Central memory CD8-positive, alpha-beta T cell (primary cell): ENCODE measurements around the gene SPARC.
"Not testable (repeated sequence)": the region's sequence is repeated elsewhere in the genome, so short reads cannot be mapped to it uniquely, and the experiment has no call there.

Experiments used
- ATAC-seq: fragments of 150-1000 bp; cut with Tn5 transposase; replicated peaks from 2 replicates; pipeline ENCODE4 v1.10.0; 2022; ENCODE audit warnings: mild to moderate bottlenecking, moderate FRiP score, moderate number of reproducible peaks; ENCODE audit not compliant: poor library complexity, severe bottlenecking; ENCODE audit errors: extremely low read depth
- DNase-seq, 2 donors: peaks; one replicate each; pipeline ENCODE4 v3.0.0; 2021; ENCODE audit warnings: low spot score in 2 of 2
- H3K27ac Mint-ChIP-seq: one replicate; pipeline ENCODE4 v1.8.0; 2022; ENCODE audit warnings: low read depth, mild to moderate bottlenecking, moderate library complexity, mixed read lengths
- H3K27me3 Mint-ChIP-seq: one replicate; pipeline ENCODE4 v1.8.0; 2022; ENCODE audit warnings: mixed read lengths
- H3K36me3 Mint-ChIP-seq: one replicate; pipeline ENCODE4 v1.8.0; 2022; ENCODE audit warnings: mild to moderate bottlenecking, moderate library complexity, mixed read lengths; ENCODE audit not compliant: insufficient read depth
- H3K4me1 Mint-ChIP-seq: one replicate; pipeline ENCODE4 v1.8.0; 2022; ENCODE audit warnings: mixed read lengths
- H3K4me3 Mint-ChIP-seq: one replicate; pipeline ENCODE4 v1.8.0; 2022; ENCODE audit warnings: mild to moderate bottlenecking, moderate library complexity, mixed read lengths
- H3K9me3 Mint-ChIP-seq: one replicate; pipeline ENCODE4 v1.8.0; 2022; ENCODE audit warnings: mixed read lengths

Gene SPARC, protein sequence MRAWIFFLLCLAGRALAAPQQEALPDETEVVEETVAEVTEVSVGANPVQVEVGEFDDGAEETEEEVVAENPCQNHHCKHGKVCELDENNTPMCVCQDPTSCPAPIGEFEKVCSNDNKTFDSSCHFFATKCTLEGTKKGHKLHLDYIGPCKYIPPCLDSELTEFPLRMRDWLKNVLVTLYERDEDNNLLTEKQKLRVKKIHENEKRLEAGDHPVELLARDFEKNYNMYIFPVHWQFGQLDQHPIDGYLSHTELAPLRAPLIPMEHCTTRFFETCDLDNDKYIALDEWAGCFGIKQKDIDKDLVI

DNA sequence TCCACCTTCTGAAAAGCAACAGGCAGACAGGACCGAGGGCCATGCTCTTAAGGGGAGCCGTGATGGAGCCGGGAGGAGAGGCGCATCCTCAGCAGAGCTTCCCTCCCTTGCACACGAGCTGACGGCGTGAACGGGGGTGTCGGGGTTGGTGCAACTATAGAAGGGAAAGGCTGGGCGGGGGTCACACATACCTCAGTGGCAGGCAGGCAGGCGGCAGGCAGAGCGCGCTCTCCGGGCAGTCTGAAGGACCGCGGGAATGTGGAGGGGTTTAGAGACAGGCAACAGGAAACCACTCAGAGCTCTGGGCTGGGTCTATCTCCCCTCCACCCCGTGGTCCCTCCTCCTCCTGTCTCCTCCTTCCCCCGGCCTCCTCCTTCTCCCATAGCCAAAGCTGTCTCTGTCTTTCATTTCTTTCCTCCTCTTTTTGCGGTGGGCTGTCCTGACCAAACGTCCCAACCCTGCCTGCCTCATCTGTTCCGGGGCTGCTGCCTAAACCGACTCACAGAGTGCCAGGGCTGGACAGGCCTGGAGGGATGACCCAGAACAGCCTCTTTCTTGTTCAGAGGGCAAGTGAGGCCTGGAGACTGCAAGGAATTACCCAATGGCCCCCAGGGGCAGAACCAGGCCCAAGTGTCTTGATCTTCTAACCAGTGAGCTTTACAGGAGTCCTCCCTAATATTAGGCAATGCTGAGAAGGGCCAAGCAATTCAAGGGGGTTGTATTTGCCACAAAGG is at the start of gene SPARC:
TSS of gene SPARC (minus strand) at position 242 of the 734 bp plus-strand sequence. CDS start 10,727 bp downstream, outside the sequence.
- DNase-seq (no peak), ATAC-seq (no peak)
- Mint-ChIP-seq H3K4me1 (peaks cover 11% of the 10 kb centered on the region), H3K36me3 (no peaks in the 10 kb centered on the region), H3K27me3 (peaks cover 62% of the 10 kb centered on the region), H3K9me3 (no peaks in the 10 kb centered on the region), H3K4me3 (no peak within 1 kb of the TSS), H3K27ac (no peak within 1 kb of the TSS)

DNA sequence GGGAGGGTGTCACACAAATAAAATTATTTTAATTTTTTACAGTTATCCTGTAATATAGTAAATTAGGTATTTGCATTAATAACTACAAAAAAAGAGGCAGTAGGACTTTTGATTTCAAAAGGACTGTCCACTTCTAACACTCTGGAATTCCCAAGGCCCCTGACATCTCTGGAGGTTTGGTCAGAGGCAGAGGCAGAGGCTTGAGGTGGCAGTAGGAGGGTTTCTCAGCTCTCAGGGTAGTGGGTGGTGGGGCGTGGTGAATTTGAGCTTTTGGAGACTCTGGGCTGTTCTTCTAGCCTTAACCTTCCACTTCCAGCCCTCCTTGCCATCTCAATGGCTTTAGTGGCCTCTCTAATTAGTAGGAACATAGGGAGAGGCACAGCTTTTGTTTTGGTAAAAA is 48.9 kb upstream of the SPARC start:
- Mint-ChIP-seq H3K9me3 (no peaks in the 10 kb centered on the region), H3K27ac (no peak overlapping the region), H3K27me3 (no peaks in the 10 kb centered on the region), H3K4me3 (no peak overlapping the region), H3K4me1 (peaks cover 13% of the 10 kb centered on the region), H3K36me3 (peaks cover 13% of the 10 kb centered on the region)
- ATAC-seq (no peak), DNase-seq (no peak)

DNA sequence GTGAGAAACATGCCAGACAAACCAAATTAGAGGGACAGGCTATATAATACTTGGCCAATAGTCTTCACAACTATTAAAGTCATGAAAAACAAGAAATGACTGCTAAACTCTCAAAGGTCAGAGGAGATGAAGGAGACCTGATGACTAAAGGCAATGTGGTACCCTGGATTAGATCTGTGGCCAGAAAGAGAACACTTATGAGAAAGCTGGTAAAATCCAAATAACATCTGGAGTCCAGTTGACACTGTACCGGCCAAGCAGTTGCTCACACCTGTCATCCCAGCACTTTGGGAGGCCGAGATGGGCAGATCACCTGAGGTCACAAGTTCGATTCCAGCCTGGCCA is 47.3 kb upstream of the SPARC start:
- no peak for ATAC-seq
- peaks cover 6% of the 10 kb centered on the region for H3K4me1 Mint-ChIP-seq
- no peak overlapping the region for H3K4me3 Mint-ChIP-seq
- peaks cover 5% of the 10 kb centered on the region for H3K9me3 Mint-ChIP-seq
- H3K27ac Mint-ChIP-seq: no peak overlapping the region
- DNase-seq: no peak
- peaks cover 12% of the 10 kb centered on the region for H3K36me3 Mint-ChIP-seq
- no peaks in the 10 kb centered on the region for H3K27me3 Mint-ChIP-seq

DNA sequence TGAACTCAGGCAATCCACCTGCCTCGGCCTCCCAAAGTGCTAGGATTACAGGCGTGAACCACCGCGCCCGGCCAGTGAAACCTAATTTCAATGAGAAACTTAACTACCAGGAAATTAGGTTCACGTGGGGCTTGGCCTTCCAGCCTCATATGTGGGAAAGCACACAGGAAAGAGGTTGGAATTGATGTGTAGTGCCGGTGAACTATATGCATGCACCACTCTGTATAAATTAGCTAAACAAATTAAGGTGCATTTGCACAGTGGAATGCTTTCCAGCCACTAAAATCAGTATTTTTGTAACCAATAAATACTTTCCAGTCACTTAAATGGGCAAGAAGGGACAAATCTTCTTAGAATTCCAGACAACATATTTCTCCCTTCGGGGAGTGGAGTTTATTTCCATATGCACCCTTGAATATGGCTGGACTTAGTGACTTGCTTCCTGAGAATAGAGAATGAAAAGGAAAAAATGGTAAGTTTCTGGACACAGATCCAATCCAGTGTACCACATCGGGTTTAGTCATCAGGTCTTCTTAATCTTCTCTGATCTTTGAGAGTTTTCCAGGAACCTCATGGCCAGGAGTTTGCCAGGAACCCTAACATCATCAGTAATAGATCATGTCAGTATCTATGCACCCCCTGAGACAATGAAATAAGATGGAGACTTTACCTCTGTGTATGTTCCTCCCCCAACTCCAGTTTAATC is 46.8 kb upstream of the SPARC start:
- Mint-ChIP-seq H3K9me3 (peaks cover 5% of the 10 kb centered on the region), H3K27ac (no peak overlapping the region), H3K36me3 (peaks cover 11% of the 10 kb centered on the region), H3K4me1 (peaks cover 6% of the 10 kb centered on the region), H3K4me3 (no peak overlapping the region), H3K27me3 (no peaks in the 10 kb centered on the region)
- no peak for ATAC-seq
- DNase-seq: no peak

DNA sequence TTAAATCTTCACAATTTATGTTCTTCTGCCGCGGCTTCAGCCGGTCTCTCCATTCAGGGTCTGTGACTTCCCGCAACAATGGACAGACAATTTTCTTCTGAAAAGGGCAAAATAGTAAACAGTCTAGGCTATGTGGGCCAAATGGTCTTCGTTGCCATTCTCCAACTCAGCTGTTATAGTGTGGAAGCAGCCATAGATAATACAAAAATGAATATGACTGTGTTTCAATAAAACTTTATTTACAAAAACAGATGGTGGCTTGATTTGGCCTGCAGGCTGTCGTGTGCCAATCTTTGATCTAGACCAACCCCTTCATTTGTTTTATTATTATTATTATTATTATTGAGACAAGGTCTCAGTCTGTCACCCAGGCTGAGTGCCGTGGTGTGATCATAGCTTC is 43.7 kb upstream of the SPARC start:
- DNase-seq: no peak
- no peak for ATAC-seq
- Mint-ChIP-seq H3K27me3 (no peaks in the 10 kb centered on the region), H3K4me3 (no peak overlapping the region), H3K4me1 (no peaks in the 10 kb centered on the region), H3K36me3 (peaks cover 6% of the 10 kb centered on the region), H3K27ac (no peak overlapping the region), H3K9me3 (peaks cover 5% of the 10 kb centered on the region)

DNA sequence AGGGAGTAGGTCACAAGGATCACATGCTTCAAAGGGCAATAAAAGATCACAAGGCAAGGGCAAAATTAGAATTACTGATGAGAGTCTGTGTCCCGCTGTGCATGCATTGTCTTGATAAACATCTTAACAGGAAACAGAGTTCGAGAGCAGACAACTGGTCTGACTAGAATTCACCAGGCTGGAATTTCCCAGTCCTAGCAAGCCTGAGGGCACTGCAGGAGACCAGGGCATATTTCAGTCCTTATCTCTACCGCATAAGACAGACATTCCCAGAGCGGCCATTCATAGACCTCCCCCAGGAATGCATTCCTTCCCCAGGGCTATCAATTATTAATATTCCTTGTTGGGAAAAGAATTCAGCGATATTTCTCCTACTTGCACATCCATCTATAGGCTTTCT is 42.9 kb upstream of the SPARC start:
- not testable (repeated sequence) for ATAC-seq, H3K27ac Mint-ChIP-seq, H3K36me3 Mint-ChIP-seq, H3K9me3 Mint-ChIP-seq, H3K4me3 Mint-ChIP-seq, H3K4me1 Mint-ChIP-seq, H3K27me3 Mint-ChIP-seq, DNase-seq

DNA sequence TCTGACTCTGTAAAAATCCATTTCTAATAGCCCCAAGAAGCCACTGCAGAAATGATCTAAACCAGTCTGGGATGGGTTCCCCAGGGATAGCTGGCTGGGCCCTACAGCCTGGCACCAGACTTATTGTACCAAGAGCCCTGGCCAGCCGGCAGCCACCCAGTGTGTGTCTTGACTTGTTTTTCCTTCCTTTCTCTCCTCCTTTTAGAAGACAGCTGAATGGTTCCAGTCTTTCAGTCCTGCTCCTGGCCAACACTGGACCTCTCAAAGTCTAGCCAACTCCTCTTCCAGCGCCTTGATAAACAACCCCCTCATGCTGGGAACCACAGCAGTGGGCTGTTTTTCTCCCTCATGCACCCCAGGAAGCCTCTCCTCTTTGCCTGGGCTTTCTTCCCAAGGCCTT is 37.6 kb upstream of the SPARC start:
- peaks cover 3% of the 10 kb centered on the region for H3K9me3 Mint-ChIP-seq
- no peak overlapping the region for H3K4me3 Mint-ChIP-seq
- H3K27ac Mint-ChIP-seq: no peak overlapping the region
- H3K36me3 Mint-ChIP-seq: no peaks in the 10 kb centered on the region
- H3K4me1 Mint-ChIP-seq: no peaks in the 10 kb centered on the region
- no peak for DNase-seq
- H3K27me3 Mint-ChIP-seq: no peaks in the 10 kb centered on the region
- no peak for ATAC-seq

DNA sequence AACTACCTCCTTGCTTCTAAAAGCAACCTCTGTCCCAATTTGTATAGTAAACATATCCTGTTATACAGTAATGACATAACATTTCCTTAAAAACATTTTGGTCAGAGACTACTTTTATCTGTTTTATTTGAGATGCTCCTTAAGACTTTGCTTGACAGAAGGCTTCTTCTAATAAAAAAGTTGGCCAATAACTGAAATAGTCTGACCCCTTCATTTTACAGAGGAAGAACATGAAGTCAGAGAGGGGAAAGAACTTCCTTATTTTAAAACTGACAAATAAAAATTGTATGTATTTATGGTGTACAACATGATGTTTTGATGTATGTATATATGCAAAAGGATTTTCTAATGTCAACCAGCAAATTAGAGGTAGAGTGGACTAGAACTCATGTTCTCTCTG is 35.8 kb upstream of the SPARC start:
- H3K9me3 Mint-ChIP-seq: no peaks in the 10 kb centered on the region
- no peak overlapping the region for H3K27ac Mint-ChIP-seq
- DNase-seq (no peak), ATAC-seq (no peak)
- H3K36me3 Mint-ChIP-seq: no peaks in the 10 kb centered on the region
- H3K4me1 Mint-ChIP-seq: no peaks in the 10 kb centered on the region
- H3K27me3 Mint-ChIP-seq: no peaks in the 10 kb centered on the region
- no peak overlapping the region for H3K4me3 Mint-ChIP-seq

DNA sequence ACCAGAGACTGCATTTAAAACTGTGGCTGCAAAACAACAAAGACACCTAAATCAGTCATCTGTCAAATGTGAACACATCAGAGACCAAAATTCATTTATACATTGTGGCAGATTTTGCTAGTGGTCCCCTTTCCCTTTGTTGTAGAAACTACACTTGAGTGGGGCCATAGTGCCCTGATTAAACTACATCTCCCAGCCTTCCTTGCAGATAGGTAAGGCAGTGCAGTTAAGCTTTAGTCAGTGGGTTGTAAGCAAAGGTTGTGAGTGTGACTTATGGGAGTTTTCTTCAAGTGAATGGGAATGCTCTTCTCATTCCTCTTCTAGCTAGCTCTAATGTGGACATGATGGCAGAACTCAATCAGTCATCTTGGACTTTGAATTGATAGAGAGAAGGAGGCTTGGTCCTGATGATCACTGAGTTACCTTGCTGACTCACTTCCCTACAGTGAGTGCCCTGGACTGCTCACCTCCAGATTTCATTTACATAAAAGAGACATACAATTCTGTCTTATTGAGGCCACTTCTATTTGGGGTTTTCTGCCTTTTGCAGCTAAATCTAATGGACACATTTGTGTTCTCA is 35.2 kb upstream of the SPARC start:
- Mint-ChIP-seq H3K9me3 (no peaks in the 10 kb centered on the region), H3K4me3 (no peak overlapping the region), H3K27me3 (no peaks in the 10 kb centered on the region), H3K4me1 (no peaks in the 10 kb centered on the region), H3K27ac (no peak overlapping the region), H3K36me3 (no peaks in the 10 kb centered on the region)
- no peak for ATAC-seq
- no peak for DNase-seq

DNA sequence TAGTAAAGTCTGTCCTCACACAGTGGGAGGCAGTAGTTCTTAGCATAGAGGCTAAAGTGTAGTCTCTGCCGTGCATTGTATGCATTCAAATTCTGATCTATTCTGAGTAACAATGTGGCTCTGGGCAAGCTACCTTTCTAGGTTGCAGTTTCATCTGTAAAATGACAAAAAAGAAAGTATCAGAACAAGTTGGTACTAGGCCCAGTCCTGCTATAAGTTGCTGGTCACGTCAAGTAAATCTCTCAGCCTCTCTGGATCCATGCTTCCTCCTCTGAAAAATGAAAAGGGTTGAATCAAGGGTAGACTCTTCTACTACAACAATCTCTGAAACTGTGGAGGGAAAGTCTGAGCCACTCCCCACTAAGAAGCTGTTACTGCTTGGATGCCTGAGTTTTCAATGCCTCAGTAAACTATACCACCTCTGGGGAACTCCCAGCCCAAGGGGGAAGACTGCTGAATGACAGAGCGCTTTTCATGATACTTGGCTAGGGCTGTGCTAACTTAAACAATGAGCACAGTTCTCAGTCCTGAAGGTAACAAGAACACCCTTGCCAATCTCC is 34.5 kb upstream of the SPARC start:
- H3K27ac Mint-ChIP-seq: no peak overlapping the region
- no peaks in the 10 kb centered on the region for H3K9me3 Mint-ChIP-seq
- no peaks in the 10 kb centered on the region for H3K4me1 Mint-ChIP-seq
- H3K27me3 Mint-ChIP-seq: no peaks in the 10 kb centered on the region
- DNase-seq (no peak), ATAC-seq (no peak)
- H3K36me3 Mint-ChIP-seq: no peaks in the 10 kb centered on the region
- H3K4me3 Mint-ChIP-seq: no peak overlapping the region

DNA sequence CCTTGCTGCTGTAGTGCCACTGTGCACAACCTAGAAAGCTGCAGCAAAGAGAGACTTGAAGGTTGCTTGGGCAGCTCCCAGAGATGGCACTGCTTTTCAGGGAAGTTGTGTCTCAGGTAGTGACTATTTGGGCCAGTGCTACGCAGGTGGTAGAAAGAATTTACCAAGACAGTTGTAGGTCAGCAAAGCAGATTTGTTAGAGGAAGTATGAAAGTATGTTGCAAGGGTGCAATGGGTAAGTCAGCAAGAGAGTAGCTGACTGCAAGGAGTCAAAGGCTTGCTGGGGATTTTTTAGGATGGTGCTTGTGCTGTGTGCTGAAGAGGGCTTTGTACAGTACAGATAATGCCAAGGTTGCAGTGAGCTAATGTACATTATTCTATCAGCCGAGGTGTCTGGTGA is 33.5 kb upstream of the SPARC start:
- H3K4me3 Mint-ChIP-seq: no peak overlapping the region
- H3K9me3 Mint-ChIP-seq: no peaks in the 10 kb centered on the region
- DNase-seq (no peak), ATAC-seq (no peak)
- H3K36me3 Mint-ChIP-seq: no peaks in the 10 kb centered on the region
- H3K4me1 Mint-ChIP-seq: no peaks in the 10 kb centered on the region
- H3K27ac Mint-ChIP-seq: no peak overlapping the region
- no peaks in the 10 kb centered on the region for H3K27me3 Mint-ChIP-seq

DNA sequence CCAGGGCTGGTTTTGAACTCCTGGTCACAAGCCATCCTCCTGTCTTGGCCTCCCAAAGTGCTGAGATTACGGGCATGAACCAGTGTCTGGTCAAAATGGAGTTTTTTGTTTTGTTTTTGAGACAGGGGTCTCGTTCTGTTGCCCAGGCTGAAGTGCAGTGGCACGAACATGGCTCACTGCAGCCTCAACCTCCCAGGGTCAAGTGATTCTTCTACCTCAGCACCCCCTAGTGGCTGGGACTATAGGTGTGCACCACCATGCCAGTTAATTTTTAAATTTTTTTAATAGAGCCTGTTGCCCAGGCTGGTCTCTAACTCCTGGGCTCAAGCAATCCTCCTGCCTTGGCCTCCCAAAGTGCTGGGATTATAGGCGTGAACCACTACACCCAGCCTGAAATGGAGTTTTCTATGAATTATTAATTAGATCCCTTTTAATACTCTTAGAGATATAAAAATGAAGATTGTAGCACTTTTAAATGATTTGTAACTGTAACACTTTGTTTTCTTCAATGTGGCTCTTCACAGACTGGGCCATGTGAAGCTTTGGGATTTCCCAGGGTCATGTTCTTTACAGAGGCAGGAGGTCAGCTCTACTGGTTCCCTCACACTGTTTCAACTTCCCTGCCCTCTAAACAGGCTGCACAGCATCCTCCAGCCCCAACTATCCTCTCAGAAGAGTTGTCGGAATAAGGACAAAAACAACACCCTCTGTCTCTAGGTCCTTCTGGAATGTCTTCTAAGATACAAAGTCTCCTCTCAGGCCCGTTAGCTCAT is 32.7 kb upstream of the SPARC start:
- DNase-seq: no peak
- ATAC-seq: no peak

More for the DNA sequence above, 32.7 kb upstream of the SPARC start:
- H3K4me1 Mint-ChIP-seq: no peaks in the 10 kb centered on the region
- H3K27me3 Mint-ChIP-seq: no peaks in the 10 kb centered on the region
- H3K36me3 Mint-ChIP-seq: no peaks in the 10 kb centered on the region
- no peak overlapping the region for H3K27ac Mint-ChIP-seq
- no peak overlapping the region for H3K4me3 Mint-ChIP-seq
- no peaks in the 10 kb centered on the region for H3K9me3 Mint-ChIP-seq
